OCI-LY3 (cell line): ENCODE measurements around the gene BAHD1.

ENCODE experiments used
- H2AFZ ChIP-seq: fragments of 200-600, 300-600 bp; shearing (Covaris generic); 2 replicates; pipeline ENCODE4 v1.6.0; 2014; ENCODE audit warnings: antibody characterized with exemption, low read depth, low read length
- H3K27ac ChIP-seq: fragments of 200-600, 300-600 bp; sonication (generic); 2 replicates; pipeline ENCODE4 v1.5.1; 2014; ENCODE audit warnings: mild to moderate bottlenecking, low read length, moderate library complexity, mixed read lengths
- H3K27me3 ChIP-seq: fragments of 200-600, 300-600 bp; sonication (generic); 2 replicates; pipeline ENCODE4 v1.6.1; 2014; ENCODE audit warnings: low read depth, low read length, mixed read lengths
- H3K36me3 ChIP-seq: fragments of 200-600, 300-600 bp; sonication (generic); replicated peaks from 2 replicates; pipeline ENCODE3; 2014; ENCODE audit warnings: low read depth, low read length, mixed read lengths
- H3K4me1 ChIP-seq: fragments of 300-600, 200-600 bp; sonication (generic); 2 replicates; pipeline ENCODE4 v1.6.1; 2014; ENCODE audit warnings: low read length, mixed read lengths
- H3K4me2 ChIP-seq: fragments of 200-600, 300-600 bp; sonication (generic); 2 replicates; pipeline ENCODE4 v1.6.1; 2014; ENCODE audit warnings: low read length, mixed read lengths
- H3K4me3 ChIP-seq: fragments of 300-600, 200-600 bp; sonication (generic); 2 replicates; pipeline ENCODE4 v1.5.1; 2014; ENCODE audit warnings: antibody characterized with exemption, mild to moderate bottlenecking, low read length, moderate library complexity
- H3K79me2 ChIP-seq: fragments of 300-600, 200-600 bp; shearing (Covaris generic); 2 replicates; pipeline ENCODE4 v1.6.1; 2014; ENCODE audit warnings: mild to moderate bottlenecking, low read length, mixed read lengths
- H3K9ac ChIP-seq: fragments of 300-600, 200-600 bp; shearing (Covaris generic); 2 replicates; pipeline ENCODE4 v1.6.0; 2014; ENCODE audit warnings: mild to moderate bottlenecking, low read length, moderate library complexity
- H3K9me3 ChIP-seq: fragments of 200-600, 300-600 bp; shearing (Covaris generic); 2 replicates; pipeline ENCODE4 v1.6.1; 2014; ENCODE audit warnings: low read length, mixed read lengths; ENCODE audit not compliant: insufficient read depth
- H4K20me1 ChIP-seq: fragments of 200-600, 300-600 bp; sonication (generic); 2 replicates; pipeline ENCODE4 v1.6.1; 2016; ENCODE audit warnings: low read length, mixed read lengths; ENCODE audit not compliant: insufficient read depth
- EZH2phosphoT487 ChIP-seq: fragments of 200-600 bp; shearing (Covaris generic); IDR thresholded peaks from 2 replicates; pipeline ENCODE4 v1.6.1; 2018; ENCODE audit warnings: antibody characterized with exemption, mixed run types, low read depth
- TF ChIP-seq, protein P1 (sequence below): fragments of 200-600, 300-600 bp; sonication (generic); IDR thresholded peaks from 2 replicates; pipeline ENCODE4 v1.5.1; 2014; ENCODE audit warnings: antibody characterized with exemption, low read length, low read depth

Gene BAHD1

DNA sequence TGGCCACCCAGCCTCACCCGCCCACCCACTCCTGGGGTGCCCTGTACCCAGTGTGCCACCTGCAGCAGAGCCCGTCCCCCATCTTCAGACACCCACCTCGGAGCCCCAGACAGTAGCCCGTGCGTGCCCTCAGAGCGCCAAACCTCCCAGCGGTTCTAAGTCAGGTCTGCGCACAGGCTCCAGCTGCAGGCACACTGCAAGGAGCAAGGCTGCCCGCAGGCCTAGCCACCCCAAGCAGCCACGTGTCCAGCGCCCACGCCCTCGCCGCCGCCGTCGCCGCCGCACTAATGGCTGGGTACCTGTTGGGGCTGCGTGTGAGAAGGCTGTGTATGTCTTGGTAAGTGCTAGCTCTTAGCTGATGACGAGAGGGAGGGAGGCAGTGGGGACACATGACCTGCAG is 21.2 kb downstream of the BAHD1 start:
- Histone ChIP-seq H3K79me2 (peaks cover 3% of the 10 kb centered on the region), H4K20me1 (peaks cover 14% of the 10 kb centered on the region; the same call in 1 of the 2 replicates), H3K27ac (no peak overlapping the region), H3K4me2 (no peak overlapping the region), H3K4me3 (no peak overlapping the region), H3K36me3 (peaks cover 14% of the 10 kb centered on the region), H2AFZ (no peak overlapping the region), H3K9ac (no peak overlapping the region), H3K27me3 (no peaks in the 10 kb centered on the region), H3K9me3 (no peaks in the 10 kb centered on the region), H3K4me1 (no peaks in the 10 kb centered on the region)
- TF ChIP-seq EZH2phosphoT487 = no peak
- TF ChIP-seq, protein P1, sequence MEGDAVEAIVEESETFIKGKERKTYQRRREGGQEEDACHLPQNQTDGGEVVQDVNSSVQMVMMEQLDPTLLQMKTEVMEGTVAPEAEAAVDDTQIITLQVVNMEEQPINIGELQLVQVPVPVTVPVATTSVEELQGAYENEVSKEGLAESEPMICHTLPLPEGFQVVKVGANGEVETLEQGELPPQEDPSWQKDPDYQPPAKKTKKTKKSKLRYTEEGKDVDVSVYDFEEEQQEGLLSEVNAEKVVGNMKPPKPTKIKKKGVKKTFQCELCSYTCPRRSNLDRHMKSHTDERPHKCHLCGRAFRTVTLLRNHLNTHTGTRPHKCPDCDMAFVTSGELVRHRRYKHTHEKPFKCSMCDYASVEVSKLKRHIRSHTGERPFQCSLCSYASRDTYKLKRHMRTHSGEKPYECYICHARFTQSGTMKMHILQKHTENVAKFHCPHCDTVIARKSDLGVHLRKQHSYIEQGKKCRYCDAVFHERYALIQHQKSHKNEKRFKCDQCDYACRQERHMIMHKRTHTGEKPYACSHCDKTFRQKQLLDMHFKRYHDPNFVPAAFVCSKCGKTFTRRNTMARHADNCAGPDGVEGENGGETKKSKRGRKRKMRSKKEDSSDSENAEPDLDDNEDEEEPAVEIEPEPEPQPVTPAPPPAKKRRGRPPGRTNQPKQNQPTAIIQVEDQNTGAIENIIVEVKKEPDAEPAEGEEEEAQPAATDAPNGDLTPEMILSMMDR = no peak

DNA sequence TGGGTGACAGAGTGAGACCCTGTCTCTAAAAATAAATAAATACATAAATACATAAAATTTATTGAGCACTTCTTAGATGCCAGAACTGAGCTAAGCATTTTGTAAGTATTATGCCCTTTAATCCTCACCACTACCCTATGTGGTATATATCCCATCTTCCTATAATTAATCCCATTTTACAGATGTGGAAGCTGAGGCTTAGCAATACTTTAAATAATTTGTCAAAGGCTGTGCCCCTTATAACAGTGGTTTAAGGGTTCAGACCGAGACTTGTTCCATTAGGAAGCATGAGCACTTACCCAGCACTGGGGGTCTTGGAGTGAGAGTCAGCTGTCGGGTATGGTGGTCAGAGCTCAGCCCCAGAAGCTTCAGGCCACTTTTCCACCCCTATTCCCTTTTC is 22.5 kb downstream of the BAHD1 start:
- no peaks in the 10 kb centered on the region for H3K27me3 ChIP-seq
- H3K79me2 ChIP-seq = no peaks in the 10 kb centered on the region
- peaks cover 14% of the 10 kb centered on the region for H3K36me3 ChIP-seq
- no peaks in the 10 kb centered on the region for H3K9me3 ChIP-seq
- H3K4me1 ChIP-seq = no peaks in the 10 kb centered on the region
- H3K27ac ChIP-seq = no peak overlapping the region
- no peak overlapping the region for H3K4me3 ChIP-seq
- H3K9ac ChIP-seq = no peak overlapping the region
- no peak overlapping the region for H3K4me2 ChIP-seq
- H2AFZ ChIP-seq = no peak overlapping the region
- TF ChIP-seq, protein P1 = no peak
- TF ChIP-seq EZH2phosphoT487 = no peak
- H4K20me1 ChIP-seq = peaks cover 9% of the 10 kb centered on the region; the same call in 1 of the 2 replicates

DNA sequence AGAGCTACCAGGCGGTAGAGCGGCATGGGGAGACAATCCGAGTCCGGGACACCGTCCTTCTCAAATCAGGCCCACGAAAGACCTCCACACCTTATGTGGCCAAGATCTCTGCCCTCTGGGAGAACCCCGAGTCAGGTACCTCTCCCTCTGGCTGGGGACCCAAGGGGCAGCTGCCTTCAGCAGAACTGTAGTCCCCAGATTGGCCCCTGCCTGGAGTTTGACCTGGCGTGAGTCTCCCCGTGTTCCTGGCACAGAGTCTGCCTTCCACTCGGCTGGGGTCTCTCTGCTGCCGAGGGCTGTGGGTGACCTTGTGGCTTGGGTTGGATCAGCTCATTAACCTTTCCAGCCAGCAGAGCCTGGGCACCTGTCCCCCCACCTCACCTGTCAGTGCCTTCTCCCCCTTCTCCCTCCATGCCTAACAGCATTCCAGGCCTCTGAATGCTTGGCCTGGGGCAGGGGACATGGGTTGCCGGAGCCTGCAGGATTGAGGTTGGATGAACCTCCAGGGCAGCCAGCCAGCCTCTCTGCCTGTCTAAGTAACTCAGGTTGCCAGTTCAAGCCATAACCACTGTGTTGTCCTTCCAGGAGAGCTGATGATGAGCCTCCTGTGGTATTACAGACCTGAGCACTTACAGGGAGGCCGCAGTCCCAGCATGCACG is 23.3 kb downstream of the BAHD1 start:
- Histone ChIP-seq H3K4me2 (no peak overlapping the region), H3K36me3 (peaks cover 14% of the 10 kb centered on the region), H3K4me3 (no peak overlapping the region), H4K20me1 (0 out of 2 replicates have a peak, but pooled peaks cover 9% of the 10 kb centered on the region), H3K27ac (no peak overlapping the region), H3K9ac (no peak overlapping the region), H3K27me3 (no peaks in the 10 kb centered on the region), H3K79me2 (no peaks in the 10 kb centered on the region), H3K4me1 (no peaks in the 10 kb centered on the region), H2AFZ (no peak overlapping the region), H3K9me3 (no peaks in the 10 kb centered on the region)
- TF ChIP-seq, protein P1 = no peak

DNA sequence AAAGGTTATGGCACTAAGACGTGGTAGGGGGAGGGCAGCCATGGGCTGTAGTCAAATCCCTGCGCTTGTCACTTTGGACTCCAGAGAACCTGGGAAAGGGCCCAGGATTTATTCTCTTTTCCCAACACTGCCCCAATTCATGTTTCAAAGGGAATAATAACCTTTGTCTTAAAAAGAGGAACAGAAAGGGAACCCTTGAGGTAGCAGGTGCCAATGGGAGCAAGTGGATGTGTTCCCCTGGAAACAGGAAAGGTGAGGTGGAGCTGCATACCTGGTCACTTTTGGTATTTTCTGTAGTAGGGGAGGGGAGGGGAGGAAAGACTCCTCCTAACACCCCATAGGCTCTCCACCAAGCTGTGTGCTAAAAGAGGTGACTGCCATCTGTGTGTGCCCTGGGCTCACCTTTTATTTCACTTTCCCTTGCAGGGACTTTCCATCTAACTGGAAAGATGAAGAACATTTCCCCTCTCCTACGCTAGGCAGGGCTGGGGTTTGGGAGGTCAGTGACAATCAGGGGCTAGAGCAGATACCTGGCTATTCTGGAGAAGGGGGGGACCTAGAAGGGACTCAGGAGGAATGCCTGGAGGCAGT is 23.9 kb downstream of the BAHD1 start:
- Histone ChIP-seq H3K27ac (no peak overlapping the region), H3K9ac (no peak overlapping the region), H3K36me3 (peaks cover 14% of the 10 kb centered on the region), H3K4me3 (no peak overlapping the region), H3K79me2 (no peaks in the 10 kb centered on the region), H3K27me3 (no peaks in the 10 kb centered on the region), H3K4me2 (no peak overlapping the region), H2AFZ (no peak overlapping the region), H4K20me1 (0 out of 2 replicates have a peak, but pooled peaks cover 9% of the 10 kb centered on the region), H3K9me3 (no peaks in the 10 kb centered on the region), H3K4me1 (no peaks in the 10 kb centered on the region)
- TF ChIP-seq, protein P1 = no peak
- TF ChIP-seq EZH2phosphoT487 = no peak
